Panc1 (cell line): Measurements from ENCODE around the gene NNAT.

Experiments used
- TCF7L2 ChIP-seq: IDR thresholded peaks from 2 replicates; pipeline ENCODE4 v1.6.1; 2011; ENCODE audit warnings: mild to moderate bottlenecking, low read depth, low read length, inconsistent platforms
- TF ChIP-seq, protein P1 (sequence below): fragments of 450-650 bp; IDR thresholded peaks from 2 replicates; pipeline ENCODE4 v1.5.1; 2017; ENCODE audit warnings: mild to moderate bottlenecking
- TF ChIP-seq, protein P2 (sequence below), 2 experiments: IDR thresholded peaks; 2 replicates each; pipeline ENCODE4 v1.6.1; 2011 to 2012; ENCODE audit warnings: low read depth in 2 of 2, control low read depth in 1 of 2, low read length in 1 of 2, mild to moderate bottlenecking in 1 of 2, moderate library complexity in 1 of 2; ENCODE audit not compliant: insufficient read depth in 1 of 2

DNA sequence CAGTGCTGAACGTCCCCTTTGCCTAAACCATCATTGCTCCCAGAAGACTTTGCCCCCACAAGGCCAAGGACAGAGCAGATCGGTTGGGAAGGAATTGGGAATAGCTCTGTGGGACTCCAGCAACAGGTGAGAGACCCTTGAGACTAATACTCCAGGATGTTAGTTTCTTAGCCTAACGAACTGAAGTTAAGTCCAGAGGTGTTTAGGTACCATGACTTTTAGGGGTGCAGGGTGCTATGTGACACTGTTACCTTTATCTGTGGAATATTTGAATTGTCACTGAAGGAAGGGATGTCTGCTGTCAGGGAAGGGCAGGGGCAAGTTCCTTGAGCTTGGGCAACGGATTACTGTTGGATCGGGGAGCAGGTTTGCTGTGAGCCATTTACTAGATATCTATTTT lies 4.8 kb downstream of the NNAT start:
- TF ChIP-seq, protein P1, sequence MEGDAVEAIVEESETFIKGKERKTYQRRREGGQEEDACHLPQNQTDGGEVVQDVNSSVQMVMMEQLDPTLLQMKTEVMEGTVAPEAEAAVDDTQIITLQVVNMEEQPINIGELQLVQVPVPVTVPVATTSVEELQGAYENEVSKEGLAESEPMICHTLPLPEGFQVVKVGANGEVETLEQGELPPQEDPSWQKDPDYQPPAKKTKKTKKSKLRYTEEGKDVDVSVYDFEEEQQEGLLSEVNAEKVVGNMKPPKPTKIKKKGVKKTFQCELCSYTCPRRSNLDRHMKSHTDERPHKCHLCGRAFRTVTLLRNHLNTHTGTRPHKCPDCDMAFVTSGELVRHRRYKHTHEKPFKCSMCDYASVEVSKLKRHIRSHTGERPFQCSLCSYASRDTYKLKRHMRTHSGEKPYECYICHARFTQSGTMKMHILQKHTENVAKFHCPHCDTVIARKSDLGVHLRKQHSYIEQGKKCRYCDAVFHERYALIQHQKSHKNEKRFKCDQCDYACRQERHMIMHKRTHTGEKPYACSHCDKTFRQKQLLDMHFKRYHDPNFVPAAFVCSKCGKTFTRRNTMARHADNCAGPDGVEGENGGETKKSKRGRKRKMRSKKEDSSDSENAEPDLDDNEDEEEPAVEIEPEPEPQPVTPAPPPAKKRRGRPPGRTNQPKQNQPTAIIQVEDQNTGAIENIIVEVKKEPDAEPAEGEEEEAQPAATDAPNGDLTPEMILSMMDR, result no peak
- TF ChIP-seq, protein P2, sequence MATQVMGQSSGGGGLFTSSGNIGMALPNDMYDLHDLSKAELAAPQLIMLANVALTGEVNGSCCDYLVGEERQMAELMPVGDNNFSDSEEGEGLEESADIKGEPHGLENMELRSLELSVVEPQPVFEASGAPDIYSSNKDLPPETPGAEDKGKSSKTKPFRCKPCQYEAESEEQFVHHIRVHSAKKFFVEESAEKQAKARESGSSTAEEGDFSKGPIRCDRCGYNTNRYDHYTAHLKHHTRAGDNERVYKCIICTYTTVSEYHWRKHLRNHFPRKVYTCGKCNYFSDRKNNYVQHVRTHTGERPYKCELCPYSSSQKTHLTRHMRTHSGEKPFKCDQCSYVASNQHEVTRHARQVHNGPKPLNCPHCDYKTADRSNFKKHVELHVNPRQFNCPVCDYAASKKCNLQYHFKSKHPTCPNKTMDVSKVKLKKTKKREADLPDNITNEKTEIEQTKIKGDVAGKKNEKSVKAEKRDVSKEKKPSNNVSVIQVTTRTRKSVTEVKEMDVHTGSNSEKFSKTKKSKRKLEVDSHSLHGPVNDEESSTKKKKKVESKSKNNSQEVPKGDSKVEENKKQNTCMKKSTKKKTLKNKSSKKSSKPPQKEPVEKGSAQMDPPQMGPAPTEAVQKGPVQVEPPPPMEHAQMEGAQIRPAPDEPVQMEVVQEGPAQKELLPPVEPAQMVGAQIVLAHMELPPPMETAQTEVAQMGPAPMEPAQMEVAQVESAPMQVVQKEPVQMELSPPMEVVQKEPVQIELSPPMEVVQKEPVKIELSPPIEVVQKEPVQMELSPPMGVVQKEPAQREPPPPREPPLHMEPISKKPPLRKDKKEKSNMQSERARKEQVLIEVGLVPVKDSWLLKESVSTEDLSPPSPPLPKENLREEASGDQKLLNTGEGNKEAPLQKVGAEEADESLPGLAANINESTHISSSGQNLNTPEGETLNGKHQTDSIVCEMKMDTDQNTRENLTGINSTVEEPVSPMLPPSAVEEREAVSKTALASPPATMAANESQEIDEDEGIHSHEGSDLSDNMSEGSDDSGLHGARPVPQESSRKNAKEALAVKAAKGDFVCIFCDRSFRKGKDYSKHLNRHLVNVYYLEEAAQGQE (IDR thresholded peaks at IDR 0.05; ENCODE audit: insufficient read depth in 1 of 2, low read depth in 2 of 2, low read length in 1 of 2), result no peak
- no peak for TF ChIP-seq TCF7L2
